Neural progenitor cell (in vitro differentiated cells): Measurements from ENCODE around the gene ZDHHC14.

Experiments
- EZH2phosphoT487 ChIP-seq: fragments of 200-600 bp; sonication (generic); IDR thresholded peaks from 2 replicates; pipeline ENCODE4 v1.6.1; 2017; ENCODE audit warnings: antibody characterized with exemption
- TF ChIP-seq, protein P1 (sequence below): fragments of 200-600 bp; sonication (generic); IDR thresholded peaks from 2 replicates; pipeline ENCODE4 v1.5.1; 2017; ENCODE audit warnings: antibody characterized with exemption, mild to moderate bottlenecking

DNA sequence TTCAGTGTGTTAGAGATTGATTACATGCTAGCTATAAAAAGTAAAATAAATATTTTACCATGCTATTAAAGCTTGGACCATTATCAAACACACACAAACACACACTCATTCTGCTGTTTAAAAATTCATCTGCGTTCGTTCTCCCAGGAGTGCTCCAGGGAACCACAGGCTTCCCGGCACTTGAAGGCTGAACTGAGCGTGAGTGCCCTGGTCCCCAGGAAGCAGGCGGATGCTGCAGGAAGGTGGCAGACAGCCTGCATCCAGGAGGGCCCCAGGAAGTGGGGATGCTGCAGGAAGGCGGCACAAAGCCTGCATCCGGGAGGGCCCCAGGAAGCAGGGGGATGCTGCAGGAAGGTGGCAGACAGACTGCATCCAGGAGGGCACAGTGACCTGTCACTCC, 294.8 kb downstream of the ZDHHC14 start:
- no peak for TF ChIP-seq EZH2phosphoT487
- TF ChIP-seq, protein P1, sequence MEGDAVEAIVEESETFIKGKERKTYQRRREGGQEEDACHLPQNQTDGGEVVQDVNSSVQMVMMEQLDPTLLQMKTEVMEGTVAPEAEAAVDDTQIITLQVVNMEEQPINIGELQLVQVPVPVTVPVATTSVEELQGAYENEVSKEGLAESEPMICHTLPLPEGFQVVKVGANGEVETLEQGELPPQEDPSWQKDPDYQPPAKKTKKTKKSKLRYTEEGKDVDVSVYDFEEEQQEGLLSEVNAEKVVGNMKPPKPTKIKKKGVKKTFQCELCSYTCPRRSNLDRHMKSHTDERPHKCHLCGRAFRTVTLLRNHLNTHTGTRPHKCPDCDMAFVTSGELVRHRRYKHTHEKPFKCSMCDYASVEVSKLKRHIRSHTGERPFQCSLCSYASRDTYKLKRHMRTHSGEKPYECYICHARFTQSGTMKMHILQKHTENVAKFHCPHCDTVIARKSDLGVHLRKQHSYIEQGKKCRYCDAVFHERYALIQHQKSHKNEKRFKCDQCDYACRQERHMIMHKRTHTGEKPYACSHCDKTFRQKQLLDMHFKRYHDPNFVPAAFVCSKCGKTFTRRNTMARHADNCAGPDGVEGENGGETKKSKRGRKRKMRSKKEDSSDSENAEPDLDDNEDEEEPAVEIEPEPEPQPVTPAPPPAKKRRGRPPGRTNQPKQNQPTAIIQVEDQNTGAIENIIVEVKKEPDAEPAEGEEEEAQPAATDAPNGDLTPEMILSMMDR: no peak
